Mesenchymal stem cell (in vitro differentiated cells and primary cell): ENCODE results near the gene HPN.

Experiments
- DNase-seq: peaks from one replicate; pipeline ENCODE4 v3.0.0-alpha.2; 2013
- H2AFZ ChIP-seq: one replicate; pipeline ENCODE4 v1.6.1; 2013; ENCODE audit warnings: low read depth, mild to moderate bottlenecking, control low read depth, inconsistent platforms, low read length, moderate library complexity
- H2AK5ac ChIP-seq: 2 replicates; pipeline ENCODE4 v1.6.1; 2013; ENCODE audit warnings: low read length, moderate library complexity, mild to moderate bottlenecking, inconsistent platforms; ENCODE audit not compliant: severe bottlenecking
- H2BK120ac ChIP-seq: one replicate; pipeline ENCODE4 v1.6.1; 2013; ENCODE audit warnings: low read depth, mild to moderate bottlenecking, inconsistent platforms, low read length, moderate library complexity
- H2BK12ac ChIP-seq, 2 experiments: one replicate each; pipeline ENCODE4 v1.6.1; 2013; ENCODE audit warnings: inconsistent platforms in 2 of 2, low read length in 2 of 2, mild to moderate bottlenecking in 2 of 2, moderate library complexity in 2 of 2, control low read depth in 1 of 2
- H2BK15ac ChIP-seq: one replicate; pipeline ENCODE4 v1.6.1; 2013; ENCODE audit warnings: mild to moderate bottlenecking, low read depth, inconsistent platforms; ENCODE audit not compliant: poor library complexity, severe bottlenecking
- H2BK5ac ChIP-seq: 2 replicates; pipeline ENCODE4 v1.6.1; 2013; ENCODE audit warnings: low read depth, mild to moderate bottlenecking, low read length, control low read depth, inconsistent platforms; ENCODE audit not compliant: poor library complexity, severe bottlenecking
- H3K14ac ChIP-seq, 2 experiments: one replicate each; pipeline ENCODE4 v1.6.1; 2013; ENCODE audit warnings: inconsistent platforms in 2 of 2, low read length in 2 of 2, control low read depth in 1 of 2, mild to moderate bottlenecking in 1 of 2, moderate library complexity in 1 of 2
- H3K18ac ChIP-seq, 2 experiments: one replicate each; pipeline ENCODE4 v1.6.1; 2013; ENCODE audit warnings: inconsistent platforms in 2 of 2, low read length in 2 of 2, control low read depth in 1 of 2, low read depth in 1 of 2, mild to moderate bottlenecking in 1 of 2
- H3K23ac ChIP-seq, 2 experiments: one replicate each; pipeline ENCODE4 v1.6.1; 2013; ENCODE audit warnings: inconsistent platforms in 2 of 2, low read length in 2 of 2, mild to moderate bottlenecking in 2 of 2, moderate library complexity in 2 of 2, control low read depth in 1 of 2
- H3K27ac ChIP-seq: 2 replicates; pipeline ENCODE4 v1.5.1; 2013; ENCODE audit warnings: mild to moderate bottlenecking, moderate library complexity, low read length, control low read depth, inconsistent platforms; ENCODE audit not compliant: poor library complexity, severe bottlenecking
- H3K27me3 ChIP-seq, 2 experiments: 2 replicates each; pipeline versions ENCODE4 v1.6.1 to v1.7.0; 2013; ENCODE audit warnings: low read length in 2 of 2, mild to moderate bottlenecking in 2 of 2, moderate library complexity in 2 of 2, control low read depth in 1 of 2, inconsistent platforms in 1 of 2; ENCODE audit not compliant: control insufficient read depth in 1 of 2, insufficient read depth in 1 of 2
- H3K36me3 ChIP-seq, 2 experiments: 2 replicates each; pipeline versions ENCODE4 v1.6.1 to v1.7.0; 2013; ENCODE audit warnings: low read length in 2 of 2, control low read depth in 1 of 2, inconsistent platforms in 1 of 2, low read depth in 1 of 2, mild to moderate bottlenecking in 1 of 2; ENCODE audit not compliant: insufficient read depth in 2 of 2, control insufficient read depth in 1 of 2
- H3K4ac ChIP-seq, 2 experiments: one replicate each; pipeline ENCODE4 v1.6.1; 2013; ENCODE audit warnings: inconsistent platforms in 2 of 2, low read length in 2 of 2, mild to moderate bottlenecking in 2 of 2, moderate library complexity in 2 of 2, control low read depth in 1 of 2, low read depth in 1 of 2
- H3K4me1 ChIP-seq: 2 replicates; pipeline ENCODE4 v1.6.1; 2013; ENCODE audit warnings: low read depth, low read length, control low read depth; ENCODE audit not compliant: control insufficient read depth, insufficient read depth
- H3K4me2 ChIP-seq: 2 replicates; pipeline ENCODE4 v1.6.1; 2013; ENCODE audit warnings: low read length, mild to moderate bottlenecking, inconsistent platforms; ENCODE audit not compliant: poor library complexity, severe bottlenecking
- H3K4me3 ChIP-seq, 2 experiments: 2 replicates each; pipeline versions ENCODE4 v1.5.1 to v1.7.0; 2013; ENCODE audit warnings: low read length in 2 of 2, mild to moderate bottlenecking in 2 of 2, control low read depth in 1 of 2, low read depth in 1 of 2; ENCODE audit not compliant: insufficient read depth in 1 of 2
- H3K79me1 ChIP-seq: replicated peaks from 2 replicates; pipeline ENCODE4 v1.6.1; 2013; ENCODE audit warnings: mild to moderate bottlenecking, control low read depth, low read length, inconsistent platforms; ENCODE audit not compliant: poor library complexity, severe bottlenecking
- H3K9ac ChIP-seq: 2 replicates; pipeline ENCODE4 v1.7.0; 2013; ENCODE audit warnings: mild to moderate bottlenecking, low read length, moderate library complexity
- H3K9me3 ChIP-seq: 2 replicates; pipeline ENCODE4 v1.7.0; 2013; ENCODE audit warnings: mild to moderate bottlenecking, low read length; ENCODE audit not compliant: control insufficient read depth
- H4K8ac ChIP-seq: one replicate; pipeline ENCODE4 v1.6.1; 2013; ENCODE audit warnings: inconsistent platforms, mild to moderate bottlenecking, low read length, moderate library complexity
- H4K91ac ChIP-seq: one replicate; pipeline ENCODE4 v1.6.1; 2013; ENCODE audit warnings: mild to moderate bottlenecking, low read length, inconsistent platforms
- WGBS: methylation state at CpG from one replicate; pipeline ENCODE4 v1.1.7; 2013; ENCODE audit warnings: mixed read lengths; 5-methylcytosine and 5-hydroxymethylcytosine counted together

HPN gene

DNA sequence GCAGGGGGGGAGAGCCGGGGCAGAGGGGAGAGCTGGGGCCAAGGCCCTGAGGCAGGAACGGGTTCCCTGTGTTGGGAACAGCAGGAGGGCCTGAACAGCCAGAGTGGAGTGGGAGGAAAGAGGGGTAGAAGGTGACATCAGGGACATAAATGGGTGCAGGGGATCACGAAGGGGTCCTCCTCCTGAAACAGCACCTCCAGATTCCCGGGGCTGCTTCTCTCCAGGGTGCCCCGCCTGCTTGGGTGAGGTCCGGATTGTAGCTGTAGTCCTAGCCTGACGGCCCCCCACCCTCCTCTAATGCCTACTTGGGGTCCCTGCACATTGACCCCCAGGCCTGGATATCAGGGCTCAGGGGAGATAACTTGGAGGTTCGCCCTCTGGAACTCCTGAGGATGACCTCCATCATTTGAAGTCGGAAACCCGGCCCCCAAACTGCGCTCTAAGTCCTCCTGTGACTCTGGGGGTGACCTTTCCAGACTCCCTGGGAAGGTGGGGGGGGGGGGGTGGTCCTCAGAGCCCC lies 11.7 kb upstream of the HPN start:
- H2BK15ac ChIP-seq, result no peak overlapping the region
- peak overlapping the region; percentile 60 to 62 for H3K4me3 ChIP-seq
- peak overlapping the region; percentile 58 for H3K9ac ChIP-seq
- no peak overlapping the region for H4K91ac ChIP-seq
- peaks cover 16 to 18% of the 10 kb centered on the region in 2 experiments for H3K27me3 ChIP-seq
- H3K36me3 ChIP-seq, result peaks cover 41 to 45% of the 10 kb centered on the region in 2 experiments
- H3K14ac ChIP-seq, result no peak overlapping the region
- no peak overlapping the region for H2AK5ac ChIP-seq
- no peak overlapping the region for H2BK120ac ChIP-seq
- no peaks in the 10 kb centered on the region for H3K9me3 ChIP-seq
- no peak overlapping the region for H3K4ac ChIP-seq
- peak; percentile 7 for DNase-seq
- H4K8ac ChIP-seq, result no peak overlapping the region
- H3K4me1 ChIP-seq, result peaks cover 23% of the 10 kb centered on the region
- no peak overlapping the region for H2BK5ac ChIP-seq
- no peak overlapping the region for H3K23ac ChIP-seq
- 31% methylated on average over 11 of the region's 11 CpGs for WGBS
- no peak overlapping the region for H3K27ac ChIP-seq
- H2BK12ac ChIP-seq, result no peak overlapping the region
- H3K4me2 ChIP-seq, result peak overlapping the region; percentile 86
- no peak overlapping the region for H2AFZ ChIP-seq
- H3K18ac ChIP-seq, result no peak overlapping the region
- no peaks in the 10 kb centered on the region for H3K79me1 ChIP-seq

GRCh38 chr19:35030257-35031071 lies 11.1 kb upstream of the HPN start, which contains the start of gene SCN1B:
TSS of gene SCN1B (plus strand) at chr19:35030470. CDS start at chr19:35030821, 351 bp downstream.
- H3K4me1 ChIP-seq, result peaks cover 23% of the 10 kb centered on the region
- H3K4me2 ChIP-seq, result peak within 1 kb of the TSS; percentile 98
- no peak within 1 kb of the TSS for H4K91ac ChIP-seq
- peak within 1 kb of the TSS in 1 of 2 experiments; percentile 11 for H2BK12ac ChIP-seq
- DNase-seq, result peak; percentile 76
- peaks cover 36 to 39% of the 10 kb centered on the region in 2 experiments for H3K36me3 ChIP-seq
- H2AK5ac ChIP-seq, result no peak within 1 kb of the TSS
- no peaks in the 10 kb centered on the region for H3K79me1 ChIP-seq
- H4K8ac ChIP-seq, result no peak within 1 kb of the TSS
- peak within 1 kb of the TSS in 1 of 2 experiments; percentile 5 for H3K14ac ChIP-seq
- peaks cover 16 to 18% of the 10 kb centered on the region in 2 experiments for H3K27me3 ChIP-seq
- H2BK15ac ChIP-seq, result no peak within 1 kb of the TSS
- no peak within 1 kb of the TSS for H3K27ac ChIP-seq
- no peak within 1 kb of the TSS for H3K4ac ChIP-seq
- no peak within 1 kb of the TSS for H3K23ac ChIP-seq
- H3K9ac ChIP-seq, result peak within 1 kb of the TSS; percentile 65
- H2AFZ ChIP-seq, result no peak within 1 kb of the TSS
- peak within 1 kb of the TSS; percentile 60 to 83 for H3K4me3 ChIP-seq
- peak within 1 kb of the TSS in 1 of 2 experiments; percentile 43 for H3K18ac ChIP-seq
- H2BK5ac ChIP-seq, result no peak within 1 kb of the TSS
- no peaks in the 10 kb centered on the region for H3K9me3 ChIP-seq
- 1% methylated on average over 47 of the region's 118 CpGs for WGBS
- no peak within 1 kb of the TSS for H2BK120ac ChIP-seq

DNA sequence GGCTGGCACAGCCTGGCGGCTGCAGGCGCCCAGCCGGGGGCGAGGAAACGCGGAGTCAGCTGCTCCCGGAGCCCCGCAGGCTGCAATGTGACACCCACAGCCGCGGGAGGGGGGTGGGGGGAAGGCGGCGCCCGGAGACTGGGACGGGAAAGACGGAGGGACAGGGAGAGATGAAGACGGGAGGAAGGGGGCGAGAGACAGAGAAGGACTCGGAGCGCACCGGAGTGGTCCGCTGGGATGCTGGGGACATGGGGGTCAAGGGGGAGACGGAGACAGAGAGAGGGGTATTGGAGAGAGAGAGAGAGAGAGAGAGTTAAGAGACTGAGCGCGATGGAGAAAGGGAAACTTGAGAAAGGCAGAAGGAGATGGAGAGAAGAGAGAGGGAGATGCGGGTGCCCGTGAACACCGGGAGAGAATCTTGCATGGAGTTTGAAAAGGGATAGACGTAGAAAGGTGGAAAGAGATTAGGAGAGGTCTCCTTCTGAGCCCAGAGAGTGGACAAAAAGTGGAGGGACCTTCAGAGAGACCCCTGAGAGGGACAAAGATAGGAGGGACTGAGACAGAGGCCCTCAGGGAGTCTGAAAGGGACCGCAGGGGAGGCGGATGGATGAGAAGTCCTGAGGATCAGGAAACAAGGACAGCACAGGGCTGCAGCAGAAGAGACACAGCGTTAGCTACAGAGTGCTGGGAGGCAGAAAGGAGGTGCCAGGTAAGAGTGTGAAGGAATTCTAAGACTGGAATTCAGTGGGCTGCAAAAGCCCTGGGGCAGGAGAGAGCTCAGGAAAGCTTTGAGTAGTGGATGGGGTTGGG lies 10.2 kb upstream of the HPN start:
- H4K91ac ChIP-seq, result no peak overlapping the region
- peak overlapping the region in 1 of 2 experiments; percentile 11 for H2BK12ac ChIP-seq
- no peak overlapping the region for H3K18ac ChIP-seq
- no peak overlapping the region for H3K27ac ChIP-seq
- no peaks in the 10 kb centered on the region for H3K79me1 ChIP-seq
- H2AFZ ChIP-seq, result no peak overlapping the region
- H3K23ac ChIP-seq, result peak overlapping the region in 1 of 2 experiments; percentile 95
- peaks cover 16 to 18% of the 10 kb centered on the region in 2 experiments for H3K27me3 ChIP-seq
- H3K4me1 ChIP-seq, result peaks cover 23% of the 10 kb centered on the region
- no peak overlapping the region for H3K14ac ChIP-seq
- H3K4me3 ChIP-seq, result peak overlapping the region; percentile 60 to 83
- peak overlapping the region; percentile 65 for H3K9ac ChIP-seq
- no peaks in the 10 kb centered on the region for H3K9me3 ChIP-seq
- no peak overlapping the region for H2BK15ac ChIP-seq
- WGBS, result 5% methylated on average over 31 of the region's 31 CpGs
- H2AK5ac ChIP-seq, result no peak overlapping the region
- no peak overlapping the region for H4K8ac ChIP-seq
- H3K4ac ChIP-seq, result no peak overlapping the region
- H3K4me2 ChIP-seq, result peak overlapping the region; percentile 98
- no peak overlapping the region for H2BK120ac ChIP-seq
- DNase-seq, result peak; percentile 48
- no peak overlapping the region for H2BK5ac ChIP-seq
- peaks cover 31 to 32% of the 10 kb centered on the region in 2 experiments for H3K36me3 ChIP-seq
